Pancreas (tissue), 10 donors: ENCODE data around the gene MICOS13. TPM values are rescaled to one million over a fixed set of nuclear protein-coding genes. Genes with fewer than 3 reads are reported as not detected.

Source experiments
- ATAC-seq, 4 donors: fragments of 200-7000 bp; cut with Tn5 transposase; one replicate each; pipeline versions ENCODE4 v1.8.0 to v1.9.1; 2020; ENCODE audit warnings: mild to moderate bottlenecking in 4 of 4, moderate library complexity in 4 of 4
- DNase-seq, 6 donors: peaks; one replicate each; pipeline ENCODE4 v3.0.0-alpha.2; 2020
- FAIRE-seq: peaks from 2 replicates; lab custom pipeline; 2012; peaks lifted over from hg19 to GRCh38; lab: Jason Lieb, UNC
- H3K27ac ChIP-seq, 4 donors: fragments of 200-600 bp; sonication (generic); 1 replicate in 3 of 4; 2 replicates in 1 of 4; pipeline versions ENCODE4 v1.5.0 to v1.8.0; 2020
- H3K27me3 ChIP-seq, 4 donors: fragments of 200-600 bp; one replicate each; pipeline ENCODE4 v1.8.0; 2021
- H3K36me3 ChIP-seq, 3 donors: fragments of 200-600 bp; sonication (generic) in 1 of 3; one replicate each; pipeline versions ENCODE4 v1.5.0 to v1.8.0; 2020 to 2021
- H3K4me1 ChIP-seq, 3 donors: fragments of 200-600 bp; one replicate each; pipeline ENCODE4 v1.8.0; 2021
- H3K4me3 ChIP-seq, 4 donors: fragments of 200-600 bp; sonication (generic) in 2 of 4; one replicate each; pipeline versions ENCODE4 v1.5.0 to v1.8.0; 2020 to 2021
- H3K9me3 ChIP-seq, 4 donors: fragments of 200-600 bp; one replicate each; pipeline ENCODE4 v1.8.0; 2021
- WGBS, 2 donors: extraction: QIAGEN DNeasy Blood & Tissue Kit; methylation state at CpG; one replicate each; pipeline ENCODE4 v1.1.7; 2013; 5-methylcytosine and 5-hydroxymethylcytosine counted together
- intact Hi-C, 3 donors: fragments of 100-400 bp; cut with DNase I; formaldehyde crosslinking; loops; one replicate each; pipeline versions ENCODE4 v1.11.1 to v1.14.2; 2022
- polyA plus RNA-seq, 2 donors: library from polyadenylated mRNA; stranded (reverse); fragments of 200-250 nt; gene quantifications; one replicate each; pipeline ENCODE4 v1.2.3, GENCODE V29; 2013
- total RNA-seq, 6 donors: library from RNA; stranded (reverse); fragmentation: NEBNext Ultra II Directional in 4 of 6; extraction: Animal tissue kit (Norgen Biotek cat#: 25700) in 4 of 6; gene quantifications; one replicate each; pipeline versions ENCODE4 v1.2.1 to v1.2.4, GENCODE V29; 2021 to 2023
- TF ChIP-seq, protein P1 (sequence below), 4 donors: fragments of 200-600 bp; sonication (generic) in 3 of 4; IDR thresholded peaks; one replicate each; pipeline versions ENCODE4 v1.5.0 to v1.8.0; 2021; ENCODE audit warnings: antibody characterized with exemption in 4 of 4
- donor health status: healthy with polysubstance abuse.
- donor health status: DM: no; HTN: no; CAD: no; lungs with moderate emphysema.
- donor health status: DM: no; HTN: no; CAD: no.
- donor health status: control.
- donor health status: control.
- donor health status: Bipolar disorder and iron deficiency.
- donor health status: DM: yes; HTN: yes; CAD: no.
- donor health status: DM: no; HTN: no; CAD: no.
- donor health status: DM: no; HTN: no; CAD: no.
- donor health status: DM: yes; HTN: yes; CAD: no.

Gene MICOS13
- total and polyA plus RNA-seq, 8 donors: 14.0 to 77.5 (median 24.7) TPM

DNA sequence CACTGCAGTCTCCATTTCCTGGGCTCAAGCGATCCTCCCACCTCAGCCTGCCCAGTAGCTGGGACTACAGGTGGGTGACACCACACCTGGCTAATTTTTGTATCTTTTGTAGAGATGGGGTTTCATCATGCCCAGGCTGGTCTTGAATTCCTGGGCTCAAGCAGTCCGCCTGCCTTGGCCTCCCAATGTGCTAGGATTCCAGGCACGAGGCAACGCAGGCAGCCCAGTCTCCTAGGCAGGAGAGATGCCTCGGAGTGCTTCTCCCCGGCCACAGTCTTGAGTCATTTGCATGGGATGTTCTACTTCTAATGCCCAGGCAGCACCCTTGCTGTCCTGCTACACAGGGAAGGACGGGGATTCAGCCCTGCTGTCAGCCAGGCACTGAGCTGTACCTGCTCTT, 8.7 kb downstream of the MICOS13 start:
- intact Hi-C loops: no loop called here
- Histone ChIP-seq H3K4me1 (no peaks in the 10 kb centered on the region), H3K27me3 (no peaks in the 10 kb centered on the region), H3K4me3 (no peak overlapping the region), H3K9me3 (no peaks in the 10 kb centered on the region), H3K27ac (no peak overlapping the region), H3K36me3 (peaks cover 2 to 26% (median 9%) of the 10 kb centered on the region in 3 donors)
- FAIRE-seq (no peak), ATAC-seq (no peak), DNase-seq (peak in 1 of 6 donors; percentile 23)
- 95 to 97% methylated on average over 7 of the region's 7 CpGs for WGBS, 2 donors
- TF ChIP-seq, protein P1, sequence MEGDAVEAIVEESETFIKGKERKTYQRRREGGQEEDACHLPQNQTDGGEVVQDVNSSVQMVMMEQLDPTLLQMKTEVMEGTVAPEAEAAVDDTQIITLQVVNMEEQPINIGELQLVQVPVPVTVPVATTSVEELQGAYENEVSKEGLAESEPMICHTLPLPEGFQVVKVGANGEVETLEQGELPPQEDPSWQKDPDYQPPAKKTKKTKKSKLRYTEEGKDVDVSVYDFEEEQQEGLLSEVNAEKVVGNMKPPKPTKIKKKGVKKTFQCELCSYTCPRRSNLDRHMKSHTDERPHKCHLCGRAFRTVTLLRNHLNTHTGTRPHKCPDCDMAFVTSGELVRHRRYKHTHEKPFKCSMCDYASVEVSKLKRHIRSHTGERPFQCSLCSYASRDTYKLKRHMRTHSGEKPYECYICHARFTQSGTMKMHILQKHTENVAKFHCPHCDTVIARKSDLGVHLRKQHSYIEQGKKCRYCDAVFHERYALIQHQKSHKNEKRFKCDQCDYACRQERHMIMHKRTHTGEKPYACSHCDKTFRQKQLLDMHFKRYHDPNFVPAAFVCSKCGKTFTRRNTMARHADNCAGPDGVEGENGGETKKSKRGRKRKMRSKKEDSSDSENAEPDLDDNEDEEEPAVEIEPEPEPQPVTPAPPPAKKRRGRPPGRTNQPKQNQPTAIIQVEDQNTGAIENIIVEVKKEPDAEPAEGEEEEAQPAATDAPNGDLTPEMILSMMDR (IDR thresholded peaks at IDR 0.05): no peak

DNA sequence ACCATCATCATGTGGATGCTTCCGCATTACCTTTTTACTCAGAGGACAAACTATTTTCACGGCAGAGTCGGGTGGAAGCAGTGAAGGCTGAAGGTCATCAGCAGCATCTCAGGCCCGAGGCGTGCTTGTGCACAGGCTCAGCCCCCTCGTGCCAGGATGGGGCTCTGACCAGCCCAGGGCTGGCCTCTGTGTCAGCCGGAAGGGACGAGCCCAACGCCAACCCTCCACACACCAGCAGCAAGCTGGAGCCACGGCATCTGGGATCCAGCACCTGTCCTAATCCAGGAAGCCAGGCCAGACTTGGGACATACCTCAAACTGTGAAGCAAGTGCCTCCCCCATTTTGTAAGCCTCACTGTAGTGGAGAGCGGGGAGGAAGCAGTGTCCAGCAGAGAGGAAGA, 11.1 kb downstream of the MICOS13 start:
- WGBS, 2 donors: 83 to 85% methylated on average over 11 of the region's 11 CpGs
- FAIRE-seq: no peak
- DNase-seq: peak in 1 of 6 donors; percentile 48
- no peak for ATAC-seq
- H3K27ac ChIP-seq: no peak overlapping the region
- H3K36me3 ChIP-seq: peaks cover 7 to 47% (median 24%) of the 10 kb centered on the region in 3 donors
- intact Hi-C loops: no loop called here
- H3K9me3 ChIP-seq: no peaks in the 10 kb centered on the region
- H3K4me1 ChIP-seq: no peaks in the 10 kb centered on the region
- no peaks in the 10 kb centered on the region for H3K27me3 ChIP-seq
- H3K4me3 ChIP-seq: no peak overlapping the region
- TF ChIP-seq, protein P1 (IDR thresholded peaks at IDR 0.05): no peak

DNA sequence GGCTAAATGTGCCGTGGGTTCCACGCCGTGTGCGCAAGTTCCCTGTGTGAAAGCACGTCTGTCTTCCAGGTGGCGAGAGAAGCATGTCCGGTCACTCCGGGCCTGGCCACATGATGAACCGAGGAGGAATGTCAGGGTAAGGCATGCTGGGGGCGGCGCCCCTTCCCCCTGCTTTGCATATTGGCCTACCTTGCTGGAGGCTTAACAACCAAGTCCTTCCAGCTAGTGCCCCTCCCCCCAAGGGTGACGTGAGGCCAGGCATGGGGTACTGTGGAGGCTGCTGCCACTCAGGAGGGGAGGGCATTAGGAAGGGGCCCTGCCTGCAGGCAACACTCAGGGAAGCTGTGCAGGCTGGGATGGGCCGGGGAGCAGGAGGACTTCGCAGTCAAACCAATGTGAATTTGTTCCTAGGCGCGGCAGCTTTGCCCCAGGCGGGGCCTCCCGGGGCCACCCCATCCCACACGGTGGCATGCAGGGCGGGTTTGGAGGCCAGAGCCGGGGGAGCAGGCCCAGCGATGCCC, 12.5 kb downstream of the MICOS13 start:
- no peak overlapping the region for H3K4me3 ChIP-seq
- ATAC-seq (peak in 1 of 4 donors; percentile 3), FAIRE-seq (no peak), DNase-seq (peak in 1 of 6 donors; percentile 55)
- H3K36me3 ChIP-seq: peaks cover 9 to 61% (median 37%) of the 10 kb centered on the region in 3 donors
- intact Hi-C loops: no loop called here
- 90% methylated on average over 22 of the region's 22 CpGs for WGBS, 2 donors
- H3K27me3 ChIP-seq: no peaks in the 10 kb centered on the region
- no peaks in the 10 kb centered on the region for H3K9me3 ChIP-seq
- no peak overlapping the region for H3K27ac ChIP-seq
- no peaks in the 10 kb centered on the region for H3K4me1 ChIP-seq
- TF ChIP-seq, protein P1 (IDR thresholded peaks at IDR 0.05): no peak

DNA sequence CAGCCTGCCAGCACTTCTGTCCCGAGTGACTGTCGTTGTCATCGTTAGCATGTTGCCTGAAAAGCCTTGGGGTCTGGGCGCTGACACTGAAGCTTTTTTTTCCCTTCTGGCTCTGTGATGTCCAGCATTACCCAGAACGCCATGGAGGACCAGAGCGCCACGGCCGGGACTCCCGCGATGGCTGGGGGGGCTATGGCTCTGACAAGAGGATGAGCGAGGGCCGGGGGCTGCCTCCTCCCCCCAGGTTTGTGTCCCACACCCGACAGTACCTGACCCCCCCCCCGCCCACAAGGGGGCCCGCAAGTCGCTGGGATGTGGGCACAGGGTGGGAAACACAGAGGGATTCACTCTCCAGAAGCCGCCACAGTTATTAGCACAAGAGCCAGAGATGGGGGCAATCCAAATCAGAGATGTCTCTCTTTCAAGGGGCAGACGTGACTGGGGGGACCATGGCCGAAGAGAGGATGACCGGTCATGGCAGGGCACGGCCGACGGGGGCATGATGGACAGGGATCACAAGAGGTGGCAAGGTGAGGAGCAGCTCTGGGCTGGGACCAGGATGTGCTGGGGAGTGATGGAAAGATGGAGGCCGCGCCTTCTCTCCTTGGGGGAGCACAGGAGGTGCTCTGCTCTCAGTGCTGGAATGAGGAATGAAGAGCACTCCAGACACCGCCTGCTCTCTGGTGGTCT, 13.2 kb downstream of the MICOS13 start:
- WGBS, 2 donors: 90 to 91% methylated on average over 26 of the region's 26 CpGs
- ATAC-seq (no peak), FAIRE-seq (no peak), DNase-seq (peak in 2 of 6 donors; percentile 48 to 56)
- Histone ChIP-seq H3K36me3 (peaks cover 9 to 68% (median 41%) of the 10 kb centered on the region in 3 donors), H3K4me3 (no peak overlapping the region), H3K4me1 (no peaks in the 10 kb centered on the region), H3K27me3 (no peaks in the 10 kb centered on the region), H3K9me3 (no peaks in the 10 kb centered on the region), H3K27ac (no peak overlapping the region)
- TF ChIP-seq, protein P1 (IDR thresholded peaks at IDR 0.05): no peak
- intact Hi-C loops: no loop called here
